HCT116 (cell line): ENCODE measurements around the gene PSTPIP1. TPM values are rescaled to one million over a fixed set of nuclear protein-coding genes. Genes with fewer than 3 reads are reported as not detected.

Experiments
- ATAC-seq: fragments of 200-7000 bp; cut with Tn5 transposase; 2 replicates; pipeline ENCODE4 v1.9.1; 2020; ENCODE audit warnings: mild to moderate bottlenecking, moderate library complexity
- BruUV-seq: library from RNA; stranded (reverse); fragments of 400-500 nt; replicated peaks from 2 replicates; lab custom pipeline; 2021; lab: Mats Ljungman, UMichigan
- CTCF ChIA-PET: fragments of 300-600 bp; sonication (Branson Sonifier 250); formaldehyde crosslinking; loops from one replicate; lab custom pipeline; 2021; ENCODE audit warnings: antibody characterized with exemption; lab: Charles Lee
- POLR2A ChIA-PET: fragments of 300-600, 350-600 bp; sonication (Branson Sonifier 250); formaldehyde crosslinking; loops from one replicate; lab custom pipeline; 2021; ENCODE audit warnings: antibody characterized with exemption; lab: Charles Lee
- RAD21 ChIA-PET, 2 experiments: fragments of 300-600 bp; sonication (Branson Sonifier 250); formaldehyde crosslinking; loops; one replicate each; lab custom pipeline; 2023; ENCODE audit warnings: low total read pairs in 2 of 2; ENCODE audit not compliant: uncharacterized antibody in 2 of 2, unreplicated experiment in 2 of 2, low non-redundant PET in 1 of 2; lab: Charles Lee
- DNase-seq: peaks from one replicate; pipeline ENCODE4 v3.0.0-alpha.2; 2010; ENCODE audit warnings: low read depth, low spot score
- H2AFZ ChIP-seq: fragments of 200-600 bp; shearing (Covaris generic), sonication (generic); 2 replicates; pipeline ENCODE4 v1.6.1; 2017; ENCODE audit warnings: low read depth, mixed run types, mixed read lengths, antibody characterized with exemption, low read length; ENCODE audit not compliant: poor library complexity, severe bottlenecking
- H3K27ac ChIP-seq: 2 replicates; pipeline ENCODE4 v1.5.1; 2012; ENCODE audit warnings: low read depth, low read length
- H3K27me3 ChIP-seq: fragments of 200-600 bp; sonication (generic); 2 replicates; pipeline ENCODE4 v1.6.1; 2016; ENCODE audit warnings: mixed run types, low read length, mixed read lengths; ENCODE audit not compliant: insufficient read depth
- H3K36me3 ChIP-seq, 2 experiments: fragments of 200-500 bp in 1 of 2; fragments of 200-600 bp in 1 of 2; sonication (Bioruptor generic) in 1 of 2; sonication (generic) in 1 of 2; 2 replicates each; pipeline versions ENCODE4 v1.5.1 to v1.6.1; 2014 to 2016; ENCODE audit warnings: low read length in 2 of 2, inconsistent platforms in 1 of 2, mixed read lengths in 1 of 2, mixed run types in 1 of 2; ENCODE audit not compliant: insufficient read depth in 2 of 2, control insufficient read depth in 1 of 2
- H3K4me1 ChIP-seq, 2 experiments: fragments of 200-600 bp in 1 of 2; sonication (generic) in 1 of 2; 2 replicates each; pipeline versions ENCODE4 v1.5.1 to v1.6.1; 2012 to 2017; ENCODE audit warnings: low read length in 2 of 2, inconsistent platforms in 1 of 2, mild to moderate bottlenecking in 1 of 2, mixed read lengths in 1 of 2, mixed run types in 1 of 2, moderate library complexity in 1 of 2; ENCODE audit not compliant: insufficient read depth in 2 of 2, control insufficient read depth in 1 of 2
- H3K4me2 ChIP-seq: fragments of 200-600 bp; sonication (generic); 2 replicates; pipeline ENCODE4 v1.6.1; 2017; ENCODE audit warnings: mixed run types, low read length, mixed read lengths
- H3K4me3 ChIP-seq, 2 experiments: fragments of 200-600 bp in 1 of 2; sonication (generic) in 1 of 2; replicated peaks in 1 of 2; 2 replicates each; pipeline ENCODE4 v1.5.1; 2011 to 2016; ENCODE audit warnings: low read length in 2 of 2, control low read depth in 1 of 2, low read depth in 1 of 2, mild to moderate bottlenecking in 1 of 2, mixed read lengths in 1 of 2, mixed run types in 1 of 2
- H3K79me2 ChIP-seq: fragments of 200-600 bp; sonication (generic); 2 replicates; pipeline ENCODE4 v1.6.1; 2017; ENCODE audit warnings: mild to moderate bottlenecking, mixed run types, low read length, moderate library complexity, mixed read lengths; ENCODE audit not compliant: insufficient read depth
- H3K9ac ChIP-seq: fragments of 200-600 bp; sonication (generic); 2 replicates; pipeline ENCODE4 v1.6.1; 2016; ENCODE audit warnings: low read length, mixed read lengths
- H3K9me2 ChIP-seq: fragments of 200-600 bp; sonication (generic), shearing (Covaris generic); 2 replicates; pipeline ENCODE4 v1.6.1; 2017; ENCODE audit warnings: mixed run types, mild to moderate bottlenecking, moderate library complexity; ENCODE audit not compliant: insufficient read depth
- H3K9me3 ChIP-seq, 2 experiments: fragments of 200-500 bp in 1 of 2; fragments of 200-600 bp in 1 of 2; sonication (Bioruptor generic) in 1 of 2; sonication (generic) in 1 of 2; 2 replicates each; pipeline ENCODE4 v1.6.1; 2014 to 2017; ENCODE audit warnings: low read length in 2 of 2, mixed read lengths in 2 of 2, inconsistent platforms in 1 of 2, low read depth in 1 of 2, mild to moderate bottlenecking in 1 of 2, mixed run types in 1 of 2, moderate library complexity in 1 of 2; ENCODE audit not compliant: control insufficient read depth in 1 of 2, insufficient read depth in 1 of 2
- H4K20me1 ChIP-seq: fragments of 200-600 bp; sonication (generic), shearing (Covaris generic); 2 replicates; pipeline ENCODE4 v1.6.1; 2017; ENCODE audit warnings: mixed run types, mild to moderate bottlenecking, moderate library complexity; ENCODE audit not compliant: insufficient read depth
- ATF3 ChIP-seq: IDR thresholded peaks from 2 replicates; pipeline ENCODE4 v1.6.1; 2012
- CTCF ChIP-seq, 3 experiments: fragments of 200-600 bp in 1 of 3; sonication (generic) in 1 of 3; IDR thresholded peaks in 2 of 3; conservative IDR thresholded peaks in 1 of 3; 2 replicates each; pipeline ENCODE4 v1.5.1; 2012 to 2017; ENCODE audit warnings: low read depth in 2 of 3, low read length in 2 of 3, antibody characterized with exemption in 1 of 3, borderline replicate concordance in 1 of 3, control low read depth in 1 of 3, mild to moderate bottlenecking in 1 of 3, mixed read lengths in 1 of 3, mixed run types in 1 of 3, moderate library complexity in 1 of 3; ENCODE audit not compliant: insufficient read depth in 1 of 3
- EGR1 ChIP-seq: IDR thresholded peaks from 2 replicates; pipeline ENCODE4 v1.6.1; 2012; ENCODE audit warnings: low read depth
- ELF1 ChIP-seq: IDR thresholded peaks from 2 replicates; pipeline ENCODE4 v1.6.1; 2012; ENCODE audit warnings: low read depth, borderline replicate concordance
- EZH2 ChIP-seq: fragments of 200-600 bp; sonication (generic); IDR thresholded peaks from 2 replicates; pipeline ENCODE4 v1.6.1; 2017; ENCODE audit warnings: antibody characterized with exemption, mixed run types
- JUND ChIP-seq: IDR thresholded peaks from 2 replicates; pipeline ENCODE4 v1.6.1; 2012
- MAX ChIP-seq: IDR thresholded peaks from 2 replicates; pipeline ENCODE4 v1.6.1; 2012
- POLR2A ChIP-seq: IDR thresholded peaks from 2 replicates; pipeline ENCODE4 v1.7.0; 2011; ENCODE audit warnings: borderline replicate concordance; ENCODE audit not compliant: insufficient read depth, insufficient read length; ENCODE audit errors: extremely low read depth
- RAD21 ChIP-seq: IDR thresholded peaks from 2 replicates; pipeline ENCODE4 v1.6.1; 2012; ENCODE audit warnings: low read depth, mild to moderate bottlenecking
- REST ChIP-seq: IDR thresholded peaks from 2 replicates; pipeline ENCODE4 v1.6.1; 2012; ENCODE audit warnings: low read depth
- SIN3A ChIP-seq: IDR thresholded peaks from 2 replicates; pipeline ENCODE4 v1.6.1; 2012; ENCODE audit warnings: low read depth
- SP1 ChIP-seq: IDR thresholded peaks from 2 replicates; pipeline ENCODE4 v1.6.1; 2012; ENCODE audit warnings: low read depth
- SRF ChIP-seq: IDR thresholded peaks from 2 replicates; pipeline ENCODE4 v1.6.1; 2012; ENCODE audit warnings: low read depth
- TCF7L2 ChIP-seq: IDR thresholded peaks from 2 replicates; pipeline ENCODE4 v1.7.0; 2011; ENCODE audit warnings: borderline replicate concordance, inconsistent platforms; ENCODE audit not compliant: insufficient read depth, insufficient read length; ENCODE audit errors: extremely low read depth
- YY1 ChIP-seq: IDR thresholded peaks from 2 replicates; pipeline ENCODE4 v1.6.1; 2011; ENCODE audit warnings: low read length, low read depth, moderate library complexity, mild to moderate bottlenecking; ENCODE audit not compliant: insufficient replicate concordance; ENCODE audit errors: extremely low read depth
- intact Hi-C: fragments of 100-400 bp; cut with micrococcal nuclease; formaldehyde crosslinking; loops from 2 replicates; pipeline ENCODE4 v1.10.0; 2022
- total RNA-seq: library from RNA; stranded (reverse); gene quantifications from one replicate; pipeline ENCODE4 v1.2.1, GENCODE V29; 2021; ENCODE audit not compliant: unreplicated experiment

The PSTPIP1 gene
- total RNA-seq, 1 experiment from 2014 or later: 0.79 TPM

- intact Hi-C loops: no loop called here
- Histone ChIP-seq H3K4me3 (no peak overlapping the region), H3K9me2 (no peaks in the 10 kb centered on the region), H3K27me3 (no peaks in the 10 kb centered on the region), H3K9me3 (no peaks in the 10 kb centered on the region; a peak in 1 of 4 replicates), H4K20me1 (no peaks in the 10 kb centered on the region), H3K36me3 (peaks cover 7 to 8% of the 10 kb centered on the region in 2 experiments; a peak in 3 of 4 replicates), H3K79me2 (no peaks in the 10 kb centered on the region), H3K4me1 (no peaks in the 10 kb centered on the region), H3K9ac (no peak overlapping the region), H3K27ac (no peak overlapping the region), H2AFZ (no peak overlapping the region), H3K4me2 (no peak overlapping the region)
- BruUV-seq: no TSS peak
- ChIA-PET POLR2A (no interaction called here), CTCF (no interaction called here), RAD21 (no interaction called here)
- TF ChIP-seq EGR1: no peak
- TF ChIP-seq CTCF (IDR thresholded peaks at IDR 0.05 in 2 of 3, conservative IDR thresholded peaks at IDR 0.05 in 1 of 3; ENCODE audit: borderline replicate concordance in 1 of 3, insufficient read depth in 1 of 3, low read depth in 2 of 3, low read length in 2 of 3): no peak
- no peak for TF ChIP-seq SRF
- TF ChIP-seq EZH2: no peak
- TF ChIP-seq TCF7L2: no peak
- TF ChIP-seq ATF3: no peak
- no peak for TF ChIP-seq MAX
- ATAC-seq: no peak
- no peak for DNase-seq
Observed at GRCh38 chr15:77039848-77040247, 44.9 kb downstream of the PSTPIP1 start.

GRCh38 chr15:77040673-77041072 lies 45.7 kb downstream of the PSTPIP1 start:
- Histone ChIP-seq H4K20me1 (no peaks in the 10 kb centered on the region), H3K4me2 (no peak overlapping the region), H3K36me3 (peaks cover 7 to 15% of the 10 kb centered on the region in 2 experiments; a peak in 3 of 4 replicates), H3K4me3 (no peak overlapping the region), H3K27ac (no peak overlapping the region), H3K79me2 (no peaks in the 10 kb centered on the region), H3K9ac (no peak overlapping the region), H3K27me3 (no peaks in the 10 kb centered on the region), H2AFZ (no peak overlapping the region), H3K9me3 (no peaks in the 10 kb centered on the region; a peak in 1 of 4 replicates), H3K4me1 (no peaks in the 10 kb centered on the region), H3K9me2 (no peaks in the 10 kb centered on the region)
- no peak for ATAC-seq
- ChIA-PET CTCF (no interaction called here), RAD21 (no interaction called here), POLR2A (no interaction called here)
- intact Hi-C loops: no loop called here
- no TSS peak for BruUV-seq
- no peak for DNase-seq
- TF ChIP-seq REST (no peak), JUND (no peak), SIN3A (no peak), ELF1 (no peak), ATF3 (no peak), RAD21 (no peak), EGR1 (no peak), SP1 (no peak), POLR2A (no peak), YY1 (no peak)
